Gastrocnemius medialis (tissue), 4 donors: ENCODE measurements around the gene FGF2. TPM values are rescaled to one million over a fixed set of nuclear protein-coding genes. Genes with fewer than 3 reads are reported as not detected.

Experiments used
- ATAC-seq, 2 donors: fragments of 150-250 bp; one replicate each; pipeline ENCODE4 v1.9.1; 2016
- DNase-seq, 2 donors: peaks; one replicate each; pipeline ENCODE4 v3.0.0-alpha.2; 2019
- H3K27ac ChIP-seq, 4 donors: fragments of 200-600 bp; sonication (generic); 1 replicate in 1 of 4; 2 replicates in 3 of 4; pipeline ENCODE4 v1.5.1; 2016 to 2018; ENCODE audit warnings: mild to moderate bottlenecking in 2 of 4, moderate library complexity in 1 of 4
- H3K27me3 ChIP-seq, 3 donors: fragments of 200-600 bp; sonication (generic) in 2 of 3; 1 replicate in 1 of 3; 2 replicates in 2 of 3; pipeline versions ENCODE4 v1.5.1 to v1.6.0; 2016 to 2019; ENCODE audit warnings: mild to moderate bottlenecking in 1 of 3, moderate library complexity in 1 of 3
- H3K36me3 ChIP-seq, 2 donors: fragments of 200-600 bp; sonication (generic) in 1 of 2; one replicate each; pipeline ENCODE4 v1.5.1; 2017 to 2018
- H3K4me1 ChIP-seq, 2 donors: fragments of 200-600 bp; sonication (generic) in 1 of 2; one replicate each; pipeline ENCODE4 v1.5.1; 2016 to 2017; ENCODE audit warnings: mild to moderate bottlenecking in 2 of 2
- H3K4me3 ChIP-seq, 4 donors: fragments of 200-600 bp; sonication (generic) in 3 of 4; 1 replicate in 1 of 4; 2 replicates in 3 of 4; pipeline ENCODE4 v1.5.1; 2016 to 2019; ENCODE audit warnings: mild to moderate bottlenecking in 2 of 4
- H3K9me3 ChIP-seq, 3 donors: fragments of 200-600 bp; sonication (generic) in 2 of 3; 1 replicate in 1 of 3; 2 replicates in 2 of 3; pipeline ENCODE4 v1.5.1; 2016 to 2019
- CTCF ChIP-seq, 5 experiments: fragments of 450-650 bp in 3 of 5; fragments of 200-600 bp in 2 of 5; sonication (generic) in 2 of 5; IDR thresholded peaks in 4 of 5; conservative IDR thresholded peaks in 1 of 5; 1 replicate in 4 of 5; 2 replicates in 1 of 5; pipeline ENCODE4 v1.5.1; 2016 to 2019; ENCODE audit warnings: antibody characterized with exemption in 5 of 5, mild to moderate bottlenecking in 3 of 5, moderate library complexity in 3 of 5
- POLR2A ChIP-seq, 2 donors: fragments of 450-650 bp; IDR thresholded peaks; one replicate each; pipeline ENCODE4 v1.6.1; 2017; ENCODE audit warnings: antibody characterized with exemption in 2 of 2, mild to moderate bottlenecking in 2 of 2, moderate library complexity in 2 of 2
- in situ Hi-C, 4 donors: fragments of 200-750 bp; cut with MboI; loops; one replicate each; pipeline versions ENCODE4 v1.15.0 to v1.8.0; 2017; ENCODE audit warnings: low sequenced_read_pairs in 4 of 4
- intact Hi-C: fragments of 100-400 bp; cut with DNase I; formaldehyde crosslinking; loops from one replicate; pipeline ENCODE4 v1.15.1; 2023; ENCODE audit warnings: low total_unique reads
- total RNA-seq, 4 donors: library from RNA; depleted of rRNA; stranded (reverse); fragments of >200 nt; gene quantifications; one replicate each; pipeline versions ENCODE4 v1.1.0 to v1.2.3, GENCODE V29; 2016

FGF2 gene
- total RNA-seq: 1 to 10 TPM; 1.5 to 3.5 (median 1.9) TPM

- intact Hi-C loops: loop anchor here (5.0 kb wide), 1 partner anchor 96 kb away; the partner anchor contains the start of gene NUDT6
- DNase-seq (peak; percentile 30 to 35), ATAC-seq (peak; percentile 31)
- no peaks in the 10 kb centered on the region for H3K36me3 ChIP-seq
- H3K4me1 ChIP-seq: peaks cover 3 to 5% of the 10 kb centered on the region in 2 donors
- in situ Hi-C loops: no loop called here
- H3K4me3 ChIP-seq: peak within 1 kb of the TSS; percentile 68 to 78 (median 71)
- no peaks in the 10 kb centered on the region for H3K9me3 ChIP-seq
- peaks cover 22 to 35% (median 31%) of the 10 kb centered on the region in 3 donors for H3K27me3 ChIP-seq
- TF ChIP-seq POLR2A (IDR thresholded peaks at IDR 0.05) (peak; percentile 24 to 37), CTCF (IDR thresholded peaks at IDR 0.05 in 4 of 5, conservative IDR thresholded peaks at IDR 0.05 in 1 of 5) (no peak)
- H3K27ac ChIP-seq: peak within 1 kb of the TSS; percentile 72 to 76 (median 74)
These were observed at the start of gene FGF2 for GRCh38 chr4:122826553-122827257. TSS of gene FGF2 (plus strand) at chr4:122826831. CDS start at chr4:122827175, 344 bp downstream.

- in situ Hi-C loops: no loop called here
- Histone ChIP-seq H3K27ac (no peak overlapping the region), H3K4me1 (no peaks in the 10 kb centered on the region), H3K4me3 (no peak overlapping the region), H3K9me3 (no peaks in the 10 kb centered on the region), H3K36me3 (no peaks in the 10 kb centered on the region), H3K27me3 (no peaks in the 10 kb centered on the region)
- ATAC-seq (no peak), DNase-seq (no peak)
- no peak for TF ChIP-seq CTCF (IDR thresholded peaks at IDR 0.05 in 4 of 5, conservative IDR thresholded peaks at IDR 0.05 in 1 of 5)
- intact Hi-C loops: no loop called here
These were observed 49.7 kb upstream of the FGF2 start for GRCh38 chr4:122776916-122777315.

GRCh38 chr4:122777846-122778673 lies 48.6 kb upstream of the FGF2 start:
- Histone ChIP-seq H3K4me3 (no peak overlapping the region), H3K27ac (no peak overlapping the region), H3K4me1 (no peaks in the 10 kb centered on the region), H3K36me3 (no peaks in the 10 kb centered on the region), H3K27me3 (no peaks in the 10 kb centered on the region), H3K9me3 (no peaks in the 10 kb centered on the region)
- no peak for TF ChIP-seq POLR2A (IDR thresholded peaks at IDR 0.05)
- TF ChIP-seq CTCF (IDR thresholded peaks at IDR 0.05 in 4 of 5, conservative IDR thresholded peaks at IDR 0.05 in 1 of 5): no peak
- no peak for ATAC-seq
- intact Hi-C loops (no loop called here), in situ Hi-C loops (no loop called here)
- DNase-seq: no peak

GRCh38 chr4:122781486-122781885 lies 45.1 kb upstream of the FGF2 start:
- H3K4me1 ChIP-seq: no peaks in the 10 kb centered on the region
- ATAC-seq (no peak), DNase-seq (no peak)
- H3K9me3 ChIP-seq: no peaks in the 10 kb centered on the region
- no peaks in the 10 kb centered on the region for H3K27me3 ChIP-seq
- in situ Hi-C loops (no loop called here), intact Hi-C loops (no loop called here)
- no peak for TF ChIP-seq POLR2A (IDR thresholded peaks at IDR 0.05)
- TF ChIP-seq CTCF (IDR thresholded peaks at IDR 0.05 in 4 of 5, conservative IDR thresholded peaks at IDR 0.05 in 1 of 5): no peak
- no peaks in the 10 kb centered on the region for H3K36me3 ChIP-seq
- H3K27ac ChIP-seq: no peak overlapping the region
- no peak overlapping the region for H3K4me3 ChIP-seq
